HG02884 (cell line): ENCODE measurements around the gene ST6GAL1.
A peak's percentile ranks its signal among the peaks of the same experiment; 100 is the strongest.
"Not testable (repeated sequence)": the region's sequence is repeated elsewhere in the genome, so short reads cannot be mapped to it uniquely, and the experiment has no call there.

Source experiments
- ATAC-seq: cut with Tn5 transposase; IDR thresholded peaks from one replicate; pipeline ENCODE4 v1.9.1; 2021; ENCODE audit warnings: mild to moderate bottlenecking, moderate library complexity; ENCODE audit not compliant: unreplicated experiment

Gene ST6GAL1

GRCh38 chr3:186930143-186930640 lies at the start of gene ST6GAL1:
Gene ST6GAL1 (plus strand): TSS chr3:186930526. CDS start chr3:187042704, 112,178 bp downstream.
- ATAC-seq, result peak; percentile 64

DNA sequence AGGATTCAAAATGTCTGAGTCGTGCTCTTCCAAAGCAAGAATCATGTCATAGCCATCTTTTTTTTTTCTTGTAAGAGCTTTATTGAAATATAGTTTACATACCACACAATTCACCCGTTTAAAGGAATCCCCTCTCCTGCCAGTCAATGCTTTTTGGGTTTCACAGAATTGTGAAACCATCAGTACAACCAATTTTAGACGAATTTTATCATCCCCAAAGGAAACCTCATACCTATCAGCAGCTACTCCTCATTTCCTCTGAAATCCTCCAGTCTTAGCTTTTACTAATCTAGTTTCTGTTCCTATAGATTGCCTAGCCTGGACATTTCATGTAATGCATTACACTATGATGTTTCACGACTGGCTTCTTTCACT lies 48.2 kb upstream of the ST6GAL1 start:
- ATAC-seq, result no peak

- ATAC-seq, result no peak
Observed at GRCh38 chr3:186882881-186883685, 47.2 kb upstream of the ST6GAL1 start.

DNA sequence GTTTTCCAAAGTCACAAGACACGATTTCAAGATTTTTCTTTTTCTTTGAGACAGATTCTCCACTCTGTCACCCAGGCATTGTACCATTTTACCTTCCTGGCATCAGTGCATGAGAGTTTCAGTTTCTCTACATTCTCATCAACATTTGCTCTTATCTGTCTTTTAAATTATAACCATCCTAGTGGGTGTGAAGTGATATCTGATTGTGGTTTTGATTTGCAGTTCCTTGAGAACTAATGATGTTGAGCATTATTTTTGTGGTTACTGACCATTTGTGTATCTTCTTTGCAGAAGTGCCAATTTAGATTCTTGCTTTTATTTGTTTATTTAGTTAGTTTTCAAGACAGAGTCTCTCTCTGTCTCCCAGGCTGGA lies 46.7 kb upstream of the ST6GAL1 start:
- no peak for ATAC-seq

GRCh38 chr3:186884868-186885267 lies 45.5 kb upstream of the ST6GAL1 start:
- not testable (repeated sequence) for ATAC-seq

DNA sequence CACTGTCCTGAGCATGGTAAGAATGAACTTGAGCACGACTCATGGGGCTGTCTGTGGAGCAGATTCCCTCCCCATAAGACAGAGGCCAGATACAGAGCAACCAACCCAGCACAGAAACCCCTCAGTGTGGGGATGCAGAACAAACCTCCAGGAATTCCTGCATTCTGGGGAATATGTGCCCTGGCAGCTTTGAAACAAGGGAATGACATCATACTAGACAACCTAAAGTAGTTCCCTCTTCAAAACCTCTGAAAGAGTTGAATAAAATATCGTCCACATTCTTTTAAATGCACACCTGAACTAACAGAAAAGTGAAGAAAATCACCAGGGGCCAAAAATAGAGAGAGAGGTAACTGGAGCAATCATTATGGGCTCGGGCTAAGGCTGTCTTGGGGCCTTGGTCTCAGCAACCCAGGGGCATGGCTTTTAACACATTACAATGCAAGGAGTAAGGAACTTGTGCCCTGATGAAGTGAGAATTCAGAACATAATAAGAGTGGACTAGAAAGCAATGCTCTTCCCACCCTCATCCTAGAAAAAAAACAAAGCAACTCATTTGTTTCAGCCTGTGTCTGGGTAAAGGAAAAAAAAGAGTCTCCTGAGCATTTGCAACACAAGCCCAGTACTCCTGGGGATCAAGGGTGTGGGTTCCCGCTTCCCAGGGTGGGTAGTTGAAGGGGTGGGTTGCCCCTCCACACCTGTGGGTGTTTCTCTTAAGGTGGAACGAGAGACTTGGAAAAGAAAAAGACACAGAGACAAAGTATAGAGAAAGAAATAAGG lies 43.9 kb upstream of the ST6GAL1 start:
- no peak for ATAC-seq

DNA sequence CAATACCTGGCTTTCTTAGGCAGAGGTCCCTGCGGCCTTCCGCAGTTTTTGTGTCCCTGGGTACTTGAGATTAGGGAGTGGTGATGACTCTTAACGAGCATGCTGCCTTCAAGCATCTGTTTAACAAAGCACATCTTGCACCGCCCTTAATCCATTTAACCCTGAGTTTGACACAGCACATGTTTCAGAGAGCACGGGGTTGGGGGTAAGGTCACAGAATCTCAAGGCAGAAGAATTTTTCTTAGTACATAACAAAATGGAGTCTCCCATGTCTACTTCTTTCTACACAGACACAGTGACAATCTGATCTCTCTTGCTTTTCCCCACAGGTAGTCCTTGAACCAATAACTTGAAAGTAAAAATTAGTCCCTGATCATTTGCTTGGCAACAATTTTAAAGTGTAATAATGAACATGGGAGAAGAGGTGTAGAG lies 42.8 kb upstream of the ST6GAL1 start:
- not testable (repeated sequence) for ATAC-seq

DNA sequence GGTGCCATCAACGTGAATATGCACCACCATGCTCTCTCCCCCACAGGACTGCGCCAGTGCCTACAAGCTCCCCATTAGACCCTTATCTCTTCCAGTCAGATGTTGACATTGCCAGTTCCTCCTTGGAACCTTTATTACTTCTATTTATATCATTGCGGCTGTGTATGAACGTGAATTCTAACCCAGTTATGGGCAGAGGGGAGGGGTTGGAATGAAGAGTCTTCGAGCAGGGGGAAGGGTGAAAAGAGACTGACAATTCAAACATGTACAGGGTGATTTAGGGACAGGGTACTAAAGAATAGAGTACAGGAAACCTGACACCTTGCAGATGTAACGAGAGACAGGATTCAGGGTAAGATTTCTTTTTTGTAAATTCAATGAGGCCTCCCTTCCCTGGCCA lies 41.8 kb upstream of the ST6GAL1 start:
- ATAC-seq, result no peak

GRCh38 chr3:186889698-186890097 lies 40.6 kb upstream of the ST6GAL1 start:
- not testable (repeated sequence) for ATAC-seq

DNA sequence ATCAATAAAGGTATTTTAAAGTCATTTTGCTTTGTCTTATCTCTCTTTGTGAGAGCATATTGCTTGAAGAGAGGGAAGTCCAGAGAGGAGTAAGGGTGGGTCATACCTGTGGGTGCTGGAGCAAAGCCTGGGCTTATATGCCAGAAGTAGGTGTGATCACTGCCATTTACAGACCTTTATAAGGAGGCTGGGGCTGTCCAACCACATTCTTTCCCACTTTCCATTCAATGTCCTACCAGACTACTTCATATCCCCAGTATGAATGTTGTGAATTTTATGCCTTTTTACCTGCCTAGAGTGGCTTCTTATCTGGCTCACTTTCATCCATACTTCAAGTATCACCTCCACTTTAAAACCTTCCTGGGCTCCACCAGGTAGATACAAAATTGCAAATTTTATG lies 39.4 kb upstream of the ST6GAL1 start:
- no peak for ATAC-seq

GRCh38 chr3:186893071-186893470 lies 37.3 kb upstream of the ST6GAL1 start:
- not testable (repeated sequence) for ATAC-seq

- no peak for ATAC-seq
Observed at GRCh38 chr3:186895406-186895805, 34.9 kb upstream of the ST6GAL1 start.

GRCh38 chr3:186896006-186896405 lies 34.3 kb upstream of the ST6GAL1 start:
- ATAC-seq, result no peak

DNA sequence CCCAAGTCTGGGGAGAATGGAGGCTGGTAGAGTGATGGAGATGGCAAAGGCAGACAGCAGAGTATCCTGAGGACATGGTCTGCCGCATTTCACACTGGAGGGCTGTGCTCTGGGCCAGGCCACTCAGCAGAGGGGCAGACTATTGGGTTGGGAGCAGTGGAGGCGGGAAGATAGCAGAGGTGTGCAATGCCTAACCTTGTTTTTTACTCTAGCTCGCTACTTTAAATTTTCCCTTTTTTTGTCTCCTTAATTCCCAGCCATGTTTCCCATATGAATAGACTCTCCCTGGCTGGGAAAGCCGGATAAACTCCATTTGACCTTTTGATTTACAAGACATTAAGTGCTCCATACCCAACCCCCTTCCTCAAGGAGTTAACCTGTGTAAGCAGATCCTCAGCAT lies 33.5 kb upstream of the ST6GAL1 start:
- no peak for ATAC-seq

DNA sequence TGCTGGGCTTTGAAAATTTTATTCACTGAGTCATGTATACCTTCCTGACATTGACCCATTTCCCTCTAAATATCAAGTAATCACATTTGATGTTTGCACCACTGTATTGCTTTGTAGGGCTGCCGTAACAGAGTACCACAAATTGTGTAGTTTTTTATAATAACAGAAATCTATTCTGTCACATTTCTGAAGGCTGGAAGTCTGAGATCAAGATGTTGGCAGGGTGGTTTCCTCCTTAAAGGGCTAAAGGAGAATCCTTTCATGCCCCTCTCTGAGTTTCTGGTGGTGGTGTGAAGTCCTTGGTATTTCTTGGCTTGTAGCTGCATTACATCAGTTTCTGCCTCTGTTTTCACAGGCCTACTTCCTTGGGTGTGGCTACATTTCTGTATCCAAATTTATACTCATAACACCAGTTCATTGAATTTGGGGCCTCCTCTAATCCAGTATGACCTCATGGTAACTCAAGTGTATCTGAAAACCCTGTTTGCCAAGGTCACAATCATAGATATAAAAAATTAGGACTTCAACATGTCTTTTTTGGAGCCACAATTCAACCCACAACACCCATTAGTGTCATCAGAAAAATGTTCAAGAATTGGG lies 29.1 kb upstream of the ST6GAL1 start:
- no peak for ATAC-seq

DNA sequence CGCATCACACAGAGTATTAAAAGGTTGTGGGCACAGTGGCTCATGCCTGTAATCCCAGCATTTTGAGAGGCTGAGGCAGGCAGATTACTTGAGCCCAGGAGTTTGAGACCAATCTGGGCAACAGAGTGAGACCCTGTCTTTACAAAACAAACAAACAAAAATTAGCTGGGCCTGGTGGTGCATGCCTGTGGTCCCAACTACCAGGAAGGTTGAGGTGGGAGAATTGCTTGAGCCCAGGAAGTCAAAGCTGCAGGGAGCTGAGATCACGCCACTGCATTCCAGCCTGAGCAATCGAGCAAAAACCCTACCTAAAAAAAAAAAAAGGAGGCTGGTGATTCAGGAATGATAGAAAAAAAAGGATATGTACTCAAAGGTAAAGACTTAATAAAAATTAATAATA lies 28.2 kb upstream of the ST6GAL1 start:
- no peak for ATAC-seq

DNA sequence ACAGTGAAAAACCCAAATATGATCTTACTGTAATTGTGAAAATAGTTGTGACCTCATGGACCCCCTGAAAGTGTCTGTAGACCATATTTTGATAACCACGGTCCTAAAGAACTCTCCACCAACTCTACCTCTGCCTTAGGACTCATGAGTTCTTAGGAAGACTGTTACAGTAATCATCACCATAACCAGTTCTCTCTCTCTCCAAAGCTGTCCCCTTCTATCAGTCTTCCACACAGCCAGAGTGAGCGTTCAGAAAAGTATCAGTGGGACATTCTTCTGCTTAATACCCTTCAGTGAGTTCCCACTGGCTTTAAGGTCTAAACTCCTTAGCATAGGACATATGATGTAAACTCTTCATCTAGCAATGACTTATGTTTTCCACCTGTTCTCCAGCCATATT lies 27.6 kb upstream of the ST6GAL1 start:
- no peak for ATAC-seq

DNA sequence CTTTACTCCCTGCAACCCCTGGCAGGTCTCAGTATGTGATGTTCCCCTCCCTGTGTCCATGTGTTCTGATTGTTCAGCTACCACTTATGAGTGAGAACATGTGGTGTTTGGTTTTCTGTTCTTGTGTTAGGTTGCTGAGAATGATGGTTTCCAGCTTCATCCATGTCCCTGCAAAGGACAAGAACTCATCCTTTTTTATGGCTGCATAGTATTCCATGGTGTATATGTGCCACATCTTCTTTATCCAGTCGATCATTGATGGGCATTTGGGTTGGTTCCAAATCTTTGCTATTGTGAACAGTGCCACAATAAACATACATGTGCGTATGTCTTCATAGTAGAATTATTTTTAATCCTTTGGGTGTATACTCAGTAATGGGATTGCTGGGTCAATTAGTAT lies 26.6 kb upstream of the ST6GAL1 start:
- not testable (repeated sequence) for ATAC-seq

DNA sequence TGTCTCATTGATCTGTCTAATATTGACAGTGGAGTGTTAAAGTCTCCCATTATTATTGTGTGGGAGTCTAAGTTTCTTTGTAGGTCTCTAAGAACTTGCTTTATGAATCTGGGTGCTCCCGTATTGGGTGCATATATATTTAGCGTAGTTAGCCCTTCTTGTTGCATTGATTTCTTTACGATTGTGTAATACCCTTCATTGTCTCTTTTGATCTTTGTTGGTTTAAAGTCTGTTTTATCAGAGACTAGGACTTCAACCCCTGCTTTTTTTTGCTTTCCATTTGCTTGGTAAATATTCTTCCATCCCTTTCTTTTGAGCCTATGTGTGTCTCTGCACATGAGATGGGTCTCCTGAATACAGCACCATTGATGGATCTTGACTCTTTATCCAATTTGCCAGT lies 23.3 kb upstream of the ST6GAL1 start:
- ATAC-seq, result not testable (repeated sequence)

GRCh38 chr3:186909078-186909853 lies 21.1 kb upstream of the ST6GAL1 start:
- no peak for ATAC-seq
